K562 (cell line): ENCODE measurements around the gene DNAH9. TPM values are rescaled to one million over a fixed set of nuclear protein-coding genes. Genes with fewer than 3 reads are reported as not detected.

Experiments used
- ATAC-seq: fragments of 200-7000 bp; cut with Tn5 transposase; 3 replicates; pipeline ENCODE4 v1.9.1; 2020; ENCODE audit warnings: moderate library complexity
- BruUV-seq: library from RNA; stranded (reverse); fragments of 400-500 nt; replicated peaks from 2 replicates; lab custom pipeline; 2021; lab: Mats Ljungman, UMichigan
- CTCF ChIA-PET: fragments of 300-600 bp; formaldehyde crosslinking; extraction: SDS; loops from one replicate; lab custom pipeline; 2021; ENCODE audit warnings: low intra/inter-chr PET ratio; lab: Yijun Ruan, JAX
- POLR2A ChIA-PET: fragments of 300-600, 350-650 bp; sonication (Branson Sonifier 250); formaldehyde crosslinking; extraction: SDS; loops from one replicate; lab custom pipeline; 2021; ENCODE audit warnings: antibody characterized with exemption, inconsistent platforms; lab: Yijun Ruan, JAX
- DNase-seq, 4 experiments: peaks; one replicate each; pipeline versions ENCODE4 v3.0.0 to v3.0.0-alpha.2; 2011 to 2018; ENCODE audit warnings: low spot score in 3 of 4, mixed read lengths in 3 of 4; ENCODE audit errors: extremely low read depth in 1 of 4
- FAIRE-seq: peaks from 2 replicates; lab custom pipeline; 2011; peaks lifted over from hg19 to GRCh38; lab: Jason Lieb, UNC
- H2AFZ ChIP-seq: 2 replicates; pipeline ENCODE4 v1.6.0; 2011; ENCODE audit warnings: low read depth, low read length, control low read depth, inconsistent platforms
- H3K27ac ChIP-seq: fragments of 200-600 bp; 3 replicates; pipeline ENCODE4 v1.8.0; 2011; ENCODE audit warnings: low read depth, mild to moderate bottlenecking, control low read depth, inconsistent platforms, low read length, moderate library complexity, mixed read lengths; ENCODE audit errors: extremely low read depth
- H3K27me3 ChIP-seq, 2 experiments: fragments of 300-600 bp in 1 of 2; 2 replicates in 1 of 2; 3 replicates in 1 of 2; pipeline versions ENCODE4 v1.6.0 to v1.8.0; 2011; ENCODE audit warnings: inconsistent platforms in 2 of 2, low read length in 2 of 2, mild to moderate bottlenecking in 1 of 2, mixed read lengths in 1 of 2, moderate library complexity in 1 of 2; ENCODE audit not compliant: control insufficient read depth in 2 of 2, insufficient read depth in 2 of 2
- H3K36me3 ChIP-seq: fragments of 300-600 bp; 3 replicates; pipeline ENCODE4 v1.8.0; 2011; ENCODE audit warnings: mild to moderate bottlenecking, low read length, inconsistent platforms; ENCODE audit not compliant: control insufficient read depth, insufficient read depth
- H3K4me1 ChIP-seq, 2 experiments: fragments of 200-600 bp in 1 of 2; replicated peaks in 1 of 2; 2 replicates in 1 of 2; 3 replicates in 1 of 2; pipeline versions ENCODE4 v1.5.1 to v1.8.0; 2011; ENCODE audit warnings: inconsistent platforms in 2 of 2, low read length in 2 of 2, mild to moderate bottlenecking in 1 of 2, mixed read lengths in 1 of 2, moderate library complexity in 1 of 2; ENCODE audit not compliant: control insufficient read depth in 2 of 2, insufficient read depth in 2 of 2
- H3K4me2 ChIP-seq: 2 replicates; pipeline ENCODE4 v1.6.1; 2011; ENCODE audit warnings: low read length, control low read depth, inconsistent platforms, mixed read lengths; ENCODE audit not compliant: insufficient read depth
- H3K4me3 ChIP-seq: fragments of 200-600 bp; sonication (generic), shearing (Covaris generic); 2 replicates; pipeline ENCODE4 v1.5.1; 2016; ENCODE audit warnings: control low read depth, inconsistent platforms
- H3K79me2 ChIP-seq: fragments of 200-600 bp; 3 replicates; pipeline ENCODE4 v1.8.0; 2011; ENCODE audit warnings: low read length, inconsistent platforms; ENCODE audit not compliant: control insufficient read depth, insufficient read depth
- H3K9ac ChIP-seq, 2 experiments: 2 replicates each; pipeline versions ENCODE4 v1.6.0 to v1.6.1; 2011; ENCODE audit warnings: low read depth in 2 of 2, low read length in 2 of 2, control low read depth in 1 of 2, inconsistent platforms in 1 of 2, mild to moderate bottlenecking in 1 of 2, mixed read lengths in 1 of 2; ENCODE audit not compliant: insufficient read depth in 1 of 2
- H3K9me1 ChIP-seq: one replicate; pipeline ENCODE4 v1.6.0; 2011; ENCODE audit warnings: inconsistent platforms, mild to moderate bottlenecking, low read length, moderate library complexity; ENCODE audit not compliant: control insufficient read depth, insufficient read depth
- H3K9me3 ChIP-seq: replicated peaks from 2 replicates; pipeline ENCODE4 v1.5.1; 2011; ENCODE audit warnings: low read depth, low read length, inconsistent platforms; ENCODE audit not compliant: control insufficient read depth, insufficient read depth
- H4K20me1 ChIP-seq: replicated peaks from 2 replicates; pipeline ENCODE4 v1.6.1; 2011; ENCODE audit warnings: low read length, inconsistent platforms, mixed read lengths; ENCODE audit not compliant: control insufficient read depth, insufficient read depth
- CBFA2T2 ChIP-seq: fragments of 450-650 bp; conservative IDR thresholded peaks from 2 replicates; pipeline ENCODE4 v1.6.1; 2017; ENCODE audit warnings: mild to moderate bottlenecking
- CBX8 ChIP-seq: fragments of 200-600 bp; sonication (generic); IDR thresholded peaks from 2 replicates; pipeline ENCODE4 v1.6.1; 2012; ENCODE audit warnings: borderline replicate concordance, mixed run types, low read depth, mild to moderate bottlenecking, moderate library complexity, mixed read lengths, low read length, control low read depth, inconsistent platforms; ENCODE audit not compliant: poor library complexity, severe bottlenecking; ENCODE audit errors: extremely low read depth
- DNMT1 ChIP-seq: fragments of 450-650 bp; IDR thresholded peaks from 2 replicates; pipeline ENCODE4 v1.6.1; 2016; ENCODE audit warnings: antibody characterized with exemption, mild to moderate bottlenecking
- PHF20 ChIP-seq: fragments of 450-650 bp; IDR thresholded peaks from 2 replicates; pipeline ENCODE4 v1.6.1; 2018; ENCODE audit not compliant: partially characterized antibody
- POLR2AphosphoS2 ChIP-seq: IDR thresholded peaks from 2 replicates; pipeline ENCODE4 v1.6.1; 2012; ENCODE audit warnings: low read length, improper control_type of control experiment
- RERE ChIP-seq: sonication (generic); formaldehyde crosslinking; IDR thresholded peaks from 2 replicates; pipeline ENCODE4 v1.8.0; 2023; ENCODE audit warnings: missing genetic modification reagents, mild to moderate bottlenecking, borderline replicate concordance
- ZNF140 ChIP-seq: fragments of 250-450 bp; sonication (Bioruptor Pico); IDR thresholded peaks from 2 replicates; pipeline ENCODE4 v1.8.0; 2021; ENCODE audit warnings: moderate library complexity, mild to moderate bottlenecking, inconsistent platforms
- WGBS: fragments of 100-300 bp; shearing (Covaris generic); methylation state at CpG from one replicate; pipeline ENCODE4 v1.1.6; 2016; ENCODE audit warnings: low coverage, mixed read lengths; ENCODE audit not compliant: insufficient coverage; ENCODE audit errors: missing lambda C conversion rate; 5-methylcytosine and 5-hydroxymethylcytosine counted together
- in situ Hi-C: fragments of 300-500 bp; cut with MboI; formaldehyde crosslinking; loops from 4 replicates; pipeline ENCODE4 v1.15.0; 2018; ENCODE audit warnings: inconsistent platforms, mixed read lengths
- intact Hi-C: fragments of 100-400 bp; cut with micrococcal nuclease; formaldehyde crosslinking; loops from 2 replicates; pipeline ENCODE4 v1.14.2; 2022
- polyA plus RNA-seq, 8 experiments: library from polyadenylated mRNA; depleted of rRNA in 4 of 8; stranded (reverse) in 5 of 8; unstranded in 3 of 8; fragments of >200 nt; fragmentation: Nextera tagmentation in 2 of 8; fragmentation: Illumina TruSeq in 1 of 8; extraction: Ambion mirVana in 2 of 8; extraction: Trizol in 1 of 8; gene quantifications; 2 replicates each; pipeline versions ENCODE4 v1.2.1 to v1.2.3, GENCODE V29; 2011 to 2014; ENCODE audit warnings: inconsistent platforms in 1 of 8, missing spikeins in 1 of 8
- total RNA-seq, 7 experiments: library from RNA; depleted of rRNA in 6 of 7; stranded (reverse); fragments of >200 nt in 6 of 7; fragmentation: Illumina TruSeq in 2 of 7; extraction: Trizol in 2 of 7; gene quantifications; 2 replicates each; pipeline versions ENCODE4 v1.2.1 to v1.2.3, GENCODE V29; 2011 to 2021; ENCODE audit warnings: low replicate concordance in 1 of 7

DNAH9 gene
- total and polyA plus RNA-seq, 9 of the 15 experiments (the other 6 are each of a cell fraction or from before 2014, with no cell fraction given): not detected

DNA sequence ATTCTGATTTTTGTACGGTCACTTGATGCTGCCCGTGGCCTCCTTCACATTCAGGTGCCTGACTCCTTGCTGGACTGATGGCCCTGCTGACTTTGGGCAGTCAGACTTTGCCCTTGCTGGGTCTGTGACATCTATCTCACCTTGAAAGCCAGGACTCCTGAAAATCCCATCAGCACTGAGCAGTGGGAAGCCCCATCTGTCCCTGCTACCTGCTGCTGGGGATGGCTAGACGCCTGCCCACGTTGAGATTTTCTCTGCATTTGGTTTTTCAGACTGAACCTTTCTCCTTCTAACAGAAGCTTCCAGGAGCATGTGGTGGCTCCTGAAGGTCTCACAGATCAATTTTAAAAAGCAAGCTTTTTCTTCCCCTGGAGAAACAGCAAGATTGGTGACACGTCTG, 409.2 kb downstream of the DNAH9 start:
- H3K27ac ChIP-seq: no peak overlapping the region
- in situ Hi-C loops: no loop called here
- H3K9me1 ChIP-seq: no peaks in the 10 kb centered on the region
- no peaks in the 10 kb centered on the region; a peak in 1 of 5 replicates for H3K4me1 ChIP-seq
- H3K79me2 ChIP-seq: no peaks in the 10 kb centered on the region
- no peak overlapping the region for H3K4me3 ChIP-seq
- H3K27me3 ChIP-seq: no peaks in the 10 kb centered on the region
- H2AFZ ChIP-seq: no peak overlapping the region; the same call in 1 of the 2 replicates
- no peak overlapping the region for H3K9ac ChIP-seq
- no peaks in the 10 kb centered on the region for H3K9me3 ChIP-seq
- CTCF ChIA-PET: no interaction called here
- 11% methylated on average over 5 of the region's 5 CpGs for WGBS
- intact Hi-C loops: no loop called here
- FAIRE-seq: no peak
- no peak overlapping the region for H3K4me2 ChIP-seq
- no TSS peak for BruUV-seq
- no peaks in the 10 kb centered on the region for H3K36me3 ChIP-seq
- no peak for ATAC-seq
- no peaks in the 10 kb centered on the region for H4K20me1 ChIP-seq
- POLR2A ChIA-PET: interaction anchor here (0.7 to 3.1 kb wide), 3 partner anchors 10 to 15 kb away, joined by 3 to 10 read pairs (median 5); partner anchors contain the start of genes MAP2K4 and ZNF18
- no peak for DNase-seq
- TF ChIP-seq POLR2AphosphoS2: no peak
- TF ChIP-seq DNMT1: no peak
- TF ChIP-seq CBFA2T2: no peak
- TF ChIP-seq CBX8: no peak
- no peak for TF ChIP-seq RERE (CRISPR knock-in tag)
- TF ChIP-seq PHF20: no peak
- TF ChIP-seq ZNF140 (CRISPR knock-in tag): no peak
